B cell (primary cell): ENCODE data around the gene SMG7.

Source experiments
- CTCF ChIP-seq: fragments of 200-600 bp; IDR thresholded peaks from one replicate; pipeline ENCODE4 v1.8.0; 2022; ENCODE audit warnings: antibody characterized with exemption, mild to moderate bottlenecking
- EZH2 ChIP-seq: IDR thresholded peaks from 2 replicates; pipeline ENCODE4 v1.6.1; 2012; ENCODE audit warnings: borderline replicate concordance, low read depth, mild to moderate bottlenecking, moderate library complexity, low read length; ENCODE audit not compliant: insufficient read depth, poor library complexity, severe bottlenecking

DNA sequence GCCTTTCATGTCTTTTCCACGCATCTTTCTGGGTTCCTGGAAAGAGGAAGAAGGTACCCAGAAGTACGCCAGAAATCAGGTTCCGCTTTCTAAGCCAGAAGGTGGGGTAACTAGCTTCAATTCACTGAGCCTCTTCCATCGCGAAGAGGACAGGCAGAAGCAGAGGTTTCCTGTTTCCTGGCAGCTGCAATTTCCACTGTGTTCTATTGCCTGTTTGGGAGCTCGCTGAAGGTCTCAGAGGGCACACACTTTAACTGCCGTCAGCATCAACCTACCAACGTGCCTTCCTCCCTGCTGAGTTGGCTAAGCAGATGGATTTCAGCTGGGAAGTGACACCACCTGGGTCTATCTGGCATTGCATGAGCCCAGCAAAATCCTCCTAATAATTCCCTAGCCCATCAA is 108.0 kb downstream of the SMG7 start:
- no peak for TF ChIP-seq EZH2
- no peak for TF ChIP-seq CTCF
